MM.1S (cell line): ENCODE results near the gene PFAS.

ENCODE experiments used
- EZH2phosphoT487 ChIP-seq: fragments of 300-600 bp; sonication (generic); IDR thresholded peaks from 2 replicates; pipeline ENCODE4 v1.6.1; 2018; ENCODE audit warnings: antibody characterized with exemption, low read length
- TF ChIP-seq, protein P1 (sequence below): fragments of 300-600 bp; sonication (generic); IDR thresholded peaks from 2 replicates; pipeline ENCODE4 v1.5.1; 2016; ENCODE audit warnings: antibody characterized with exemption, low read length, mixed read lengths

DNA sequence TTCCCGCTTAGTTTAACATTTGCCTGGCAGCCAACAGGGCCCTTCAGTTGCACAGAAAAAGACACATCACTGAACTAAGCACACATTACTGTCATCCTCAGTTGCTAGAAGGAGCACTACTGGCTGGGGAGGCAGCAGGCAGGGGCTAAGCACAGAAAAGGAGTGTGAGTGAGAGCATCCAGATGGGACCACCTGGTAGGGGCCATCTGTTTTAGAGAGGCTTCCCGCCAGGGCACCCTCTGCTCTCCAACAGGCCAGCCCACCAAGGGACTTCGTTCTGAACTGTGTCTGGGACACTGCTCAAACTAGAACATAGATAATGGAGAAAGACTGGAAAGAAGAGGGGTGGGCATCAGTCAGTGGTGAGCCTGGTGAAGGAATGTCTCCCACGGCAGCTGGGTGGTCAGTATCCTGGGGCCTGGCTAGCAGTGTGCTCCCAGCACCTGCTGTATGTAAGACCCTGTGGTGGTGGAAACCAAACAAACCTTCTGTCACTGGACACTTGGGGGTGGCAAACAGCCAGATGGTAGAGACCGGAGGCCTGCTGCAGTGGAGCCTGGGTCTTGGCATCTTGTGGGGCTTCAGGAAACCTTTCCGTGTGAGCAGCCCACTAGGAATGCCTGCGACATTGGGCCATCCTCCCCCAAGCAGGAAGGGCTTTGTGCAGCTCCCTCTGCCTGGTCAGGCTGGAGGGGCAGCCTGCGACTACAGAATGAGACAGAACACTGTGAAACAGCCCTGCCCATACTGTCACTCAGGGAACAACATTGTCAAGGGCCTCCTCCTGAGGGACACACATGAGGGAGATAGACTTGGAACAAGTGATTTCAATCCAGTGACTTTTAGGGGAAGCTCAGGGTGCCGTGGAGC, 26.6 kb downstream of the PFAS start:
- no peak for TF ChIP-seq EZH2phosphoT487
- TF ChIP-seq, protein P1, sequence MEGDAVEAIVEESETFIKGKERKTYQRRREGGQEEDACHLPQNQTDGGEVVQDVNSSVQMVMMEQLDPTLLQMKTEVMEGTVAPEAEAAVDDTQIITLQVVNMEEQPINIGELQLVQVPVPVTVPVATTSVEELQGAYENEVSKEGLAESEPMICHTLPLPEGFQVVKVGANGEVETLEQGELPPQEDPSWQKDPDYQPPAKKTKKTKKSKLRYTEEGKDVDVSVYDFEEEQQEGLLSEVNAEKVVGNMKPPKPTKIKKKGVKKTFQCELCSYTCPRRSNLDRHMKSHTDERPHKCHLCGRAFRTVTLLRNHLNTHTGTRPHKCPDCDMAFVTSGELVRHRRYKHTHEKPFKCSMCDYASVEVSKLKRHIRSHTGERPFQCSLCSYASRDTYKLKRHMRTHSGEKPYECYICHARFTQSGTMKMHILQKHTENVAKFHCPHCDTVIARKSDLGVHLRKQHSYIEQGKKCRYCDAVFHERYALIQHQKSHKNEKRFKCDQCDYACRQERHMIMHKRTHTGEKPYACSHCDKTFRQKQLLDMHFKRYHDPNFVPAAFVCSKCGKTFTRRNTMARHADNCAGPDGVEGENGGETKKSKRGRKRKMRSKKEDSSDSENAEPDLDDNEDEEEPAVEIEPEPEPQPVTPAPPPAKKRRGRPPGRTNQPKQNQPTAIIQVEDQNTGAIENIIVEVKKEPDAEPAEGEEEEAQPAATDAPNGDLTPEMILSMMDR: no peak
